Type B pancreatic cell (in vitro differentiated cells): Measurements from ENCODE around the gene ZNF491. TPM values are rescaled to one million over a fixed set of nuclear protein-coding genes. Genes with fewer than 3 reads are reported as not detected.

Experiments used
- DNase-seq: peaks from one replicate; pipeline ENCODE4 v3.0.0; 2021; ENCODE audit warnings: mixed read lengths; ENCODE audit not compliant: unreplicated experiment; ENCODE audit errors: extremely low spot score
- H3K27ac Mint-ChIP-seq: 2 replicates; pipeline ENCODE4 v1.8.0; 2021; ENCODE audit warnings: mild to moderate bottlenecking, mixed read lengths
- H3K27me3 Mint-ChIP-seq: 2 replicates; pipeline ENCODE4 v1.8.0; 2021; ENCODE audit warnings: mixed read lengths
- H3K36me3 Mint-ChIP-seq: 2 replicates; pipeline ENCODE4 v1.8.0; 2021; ENCODE audit warnings: mixed read lengths
- H3K4me1 Mint-ChIP-seq: one replicate; pipeline ENCODE4 v1.8.0; 2021; ENCODE audit warnings: mixed read lengths; ENCODE audit not compliant: unreplicated experiment
- H3K4me3 Mint-ChIP-seq: 2 replicates; pipeline ENCODE4 v1.8.0; 2021; ENCODE audit warnings: mild to moderate bottlenecking, mixed read lengths
- H3K9me3 Mint-ChIP-seq: 2 replicates; pipeline ENCODE4 v1.8.0; 2021; ENCODE audit warnings: mixed read lengths
- long read RNA-seq: library from polyadenylated mRNA; unstranded; transcript quantifications from one replicate; pipeline ENCODE4 v2.0.0, GENCODE V29; 2020
- total RNA-seq: library from RNA; stranded (reverse); gene quantifications from 2 replicates; pipeline ENCODE4 v1.2.1, GENCODE V29; 2021; ENCODE audit warnings: low replicate concordance
- TF ChIP-seq, protein P1 (sequence below): fragments of 200-600 bp; sonication (generic); conservative IDR thresholded peaks from 2 replicates; pipeline ENCODE4 v1.5.0; 2021; ENCODE audit warnings: antibody characterized with exemption, mild to moderate bottlenecking

The ZNF491 gene
- 3.7 and 8.8 TPM in 2 replicates for total RNA-seq
- long read RNA-seq, result 0 reads

GRCh38 chr19:11798391-11799330 is at the start of gene ZNF491:
ZNF491 (plus strand) TSS chr19:11798523; CDS start chr19:11805954, 7,431 bp downstream.
- H3K4me1 Mint-ChIP-seq, result peaks cover 15% of the 10 kb centered on the region
- H3K36me3 Mint-ChIP-seq, result peaks cover 10% of the 10 kb centered on the region
- peak within 1 kb of the TSS; percentile 90 for H3K27ac Mint-ChIP-seq
- peak within 1 kb of the TSS; percentile 94 for H3K4me3 Mint-ChIP-seq
- DNase-seq, result peak; percentile 94
- TF ChIP-seq, protein P1, sequence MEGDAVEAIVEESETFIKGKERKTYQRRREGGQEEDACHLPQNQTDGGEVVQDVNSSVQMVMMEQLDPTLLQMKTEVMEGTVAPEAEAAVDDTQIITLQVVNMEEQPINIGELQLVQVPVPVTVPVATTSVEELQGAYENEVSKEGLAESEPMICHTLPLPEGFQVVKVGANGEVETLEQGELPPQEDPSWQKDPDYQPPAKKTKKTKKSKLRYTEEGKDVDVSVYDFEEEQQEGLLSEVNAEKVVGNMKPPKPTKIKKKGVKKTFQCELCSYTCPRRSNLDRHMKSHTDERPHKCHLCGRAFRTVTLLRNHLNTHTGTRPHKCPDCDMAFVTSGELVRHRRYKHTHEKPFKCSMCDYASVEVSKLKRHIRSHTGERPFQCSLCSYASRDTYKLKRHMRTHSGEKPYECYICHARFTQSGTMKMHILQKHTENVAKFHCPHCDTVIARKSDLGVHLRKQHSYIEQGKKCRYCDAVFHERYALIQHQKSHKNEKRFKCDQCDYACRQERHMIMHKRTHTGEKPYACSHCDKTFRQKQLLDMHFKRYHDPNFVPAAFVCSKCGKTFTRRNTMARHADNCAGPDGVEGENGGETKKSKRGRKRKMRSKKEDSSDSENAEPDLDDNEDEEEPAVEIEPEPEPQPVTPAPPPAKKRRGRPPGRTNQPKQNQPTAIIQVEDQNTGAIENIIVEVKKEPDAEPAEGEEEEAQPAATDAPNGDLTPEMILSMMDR, result peak; percentile 58
- peaks cover 17% of the 10 kb centered on the region for H3K27me3 Mint-ChIP-seq
- H3K9me3 Mint-ChIP-seq, result peaks cover 5% of the 10 kb centered on the region

DNA sequence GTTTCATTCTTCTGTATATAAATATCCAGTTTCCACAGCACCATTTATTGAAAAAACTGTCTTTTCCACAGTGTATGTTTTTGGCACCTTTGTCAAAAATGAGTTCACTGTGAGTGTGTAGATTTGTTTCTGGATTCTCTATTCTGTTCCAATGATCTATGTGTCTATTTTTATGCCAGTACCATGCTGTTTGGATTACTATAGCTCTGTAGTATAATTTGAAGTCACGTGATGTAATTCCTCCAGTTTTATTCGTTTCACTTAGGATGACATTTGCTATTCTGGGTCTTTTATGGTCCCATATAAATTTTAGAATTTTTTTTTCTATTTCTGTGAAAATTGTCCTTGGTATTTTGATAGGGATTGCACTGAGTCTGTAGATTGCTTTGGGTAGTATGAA is 48.6 kb upstream of the ZNF491 start:
- Mint-ChIP-seq H3K27ac (no peak overlapping the region), H3K27me3 (no peaks in the 10 kb centered on the region)

DNA sequence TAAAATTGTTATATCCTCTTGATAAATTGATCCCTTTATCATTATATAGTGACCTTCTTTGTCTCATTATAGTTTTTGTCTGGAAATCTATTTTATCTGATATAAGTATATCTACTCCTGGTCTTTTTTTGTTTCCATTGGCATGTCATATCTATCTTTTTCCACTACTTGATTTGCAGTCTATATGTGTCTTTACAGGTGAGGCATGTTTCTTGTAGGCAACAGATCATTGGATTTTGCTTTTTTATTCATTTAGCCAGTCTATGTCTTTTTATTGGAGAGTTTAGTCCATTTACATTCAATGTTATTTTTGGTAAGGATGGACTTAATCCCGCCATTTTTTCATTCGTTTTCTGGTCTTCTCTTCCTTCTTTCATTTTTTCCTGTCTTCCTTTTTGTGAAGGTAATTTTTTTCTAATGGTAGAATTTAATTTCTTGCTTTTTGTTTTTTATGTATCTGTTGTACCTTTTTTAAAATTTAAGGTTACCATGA is 46.0 kb upstream of the ZNF491 start:
- Mint-ChIP-seq H3K4me1 (no peaks in the 10 kb centered on the region), H3K36me3 (no peaks in the 10 kb centered on the region), H3K27ac (no peak overlapping the region), H3K27me3 (no peaks in the 10 kb centered on the region), H3K4me3 (no peak overlapping the region), H3K9me3 (peaks cover 18% of the 10 kb centered on the region)
- TF ChIP-seq, protein P1, result no peak
- DNase-seq, result no peak

More for the DNA sequence above, 48.6 kb upstream of the ZNF491 start:
- Mint-ChIP-seq H3K4me1 (no peaks in the 10 kb centered on the region), H3K4me3 (no peak overlapping the region), H3K36me3 (no peaks in the 10 kb centered on the region), H3K9me3 (peaks cover 13% of the 10 kb centered on the region)
- no peak for DNase-seq
- TF ChIP-seq, protein P1, result no peak

DNA sequence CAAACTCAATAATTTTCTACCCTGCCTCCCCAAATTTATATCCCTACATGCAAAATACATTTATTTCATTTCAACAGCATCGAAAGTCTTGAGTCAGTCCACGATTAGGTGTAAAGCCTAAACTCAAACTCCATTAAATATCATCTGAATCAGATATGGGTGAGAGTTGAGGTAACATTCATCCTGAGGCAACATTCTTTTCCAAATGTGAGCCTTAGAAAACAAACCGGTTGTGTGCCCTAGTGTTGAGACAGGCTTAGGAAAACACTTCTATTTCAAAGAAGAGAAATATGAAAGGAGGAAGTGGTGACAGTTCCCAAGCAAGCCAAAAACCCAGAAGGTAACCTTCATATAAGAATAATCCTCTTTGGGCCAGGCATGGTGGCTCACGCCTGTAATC is 43.7 kb upstream of the ZNF491 start:
- no peak overlapping the region for H3K4me3 Mint-ChIP-seq
- DNase-seq, result no peak
- TF ChIP-seq, protein P1, result no peak
- no peaks in the 10 kb centered on the region for H3K27me3 Mint-ChIP-seq
- no peaks in the 10 kb centered on the region for H3K36me3 Mint-ChIP-seq
- no peak overlapping the region for H3K27ac Mint-ChIP-seq
- H3K4me1 Mint-ChIP-seq, result no peaks in the 10 kb centered on the region
- H3K9me3 Mint-ChIP-seq, result peaks cover 13% of the 10 kb centered on the region

DNA sequence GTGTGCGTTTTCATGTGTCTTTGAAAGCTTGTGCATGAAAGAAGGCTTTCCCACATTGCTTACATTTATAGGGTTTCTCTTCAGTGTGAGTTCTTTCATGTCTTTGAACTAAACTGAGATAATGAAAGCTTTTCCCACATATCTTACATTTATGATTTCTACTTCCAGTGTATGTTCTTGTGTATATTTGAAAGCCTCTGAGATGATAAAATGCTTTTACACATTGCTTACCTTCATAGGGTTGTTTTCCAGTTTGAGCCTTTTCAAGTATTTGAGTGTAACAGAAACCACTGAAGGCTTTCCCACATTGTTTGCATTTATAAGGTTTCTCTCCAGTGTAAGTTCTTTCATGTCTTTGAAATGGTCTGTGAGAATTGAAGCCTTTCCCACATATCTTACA is 41.4 kb upstream of the ZNF491 start:
- H3K27ac Mint-ChIP-seq, result no peak overlapping the region
- DNase-seq, result no peak
- no peak overlapping the region for H3K4me3 Mint-ChIP-seq
- H3K36me3 Mint-ChIP-seq, result no peaks in the 10 kb centered on the region
- TF ChIP-seq, protein P1, result no peak
- H3K4me1 Mint-ChIP-seq, result no peaks in the 10 kb centered on the region
- H3K27me3 Mint-ChIP-seq, result no peaks in the 10 kb centered on the region
- H3K9me3 Mint-ChIP-seq, result peaks cover 13% of the 10 kb centered on the region
